Prostate gland (tissue), 2 donors: ENCODE results near the gene POLG. TPM values are rescaled to one million over a fixed set of nuclear protein-coding genes. Genes with fewer than 3 reads are reported as not detected.
A peak's percentile ranks its signal among the peaks of the same experiment; 100 is the strongest.

Source experiments
- DNase-seq: peaks from one replicate; pipeline ENCODE4 v3.0.0-alpha.2; 2019; ENCODE audit warnings: low spot score
- H3K27ac ChIP-seq, 2 donors: fragments of 200-600 bp; sonication (generic); 2 replicates each; pipeline ENCODE4 v1.5.1; 2017 to 2019
- H3K27me3 ChIP-seq: fragments of 200-600 bp; sonication (generic); replicated peaks from 2 replicates; pipeline ENCODE4 v1.5.1; 2019; ENCODE audit not compliant: insufficient read depth
- H3K36me3 ChIP-seq, 2 donors: fragments of 200-600 bp; sonication (generic); 1 replicate in 1 of 2; 2 replicates in 1 of 2; pipeline versions ENCODE4 v1.5.1 to v1.8.1; 2017 to 2019
- H3K4me1 ChIP-seq: fragments of 200-600 bp; sonication (generic); replicated peaks from 2 replicates; pipeline ENCODE4 v1.5.1; 2019
- H3K4me3 ChIP-seq, 2 donors: fragments of 200-600 bp; sonication (generic); 2 replicates each; pipeline ENCODE4 v1.5.1; 2017 to 2019
- H3K9me3 ChIP-seq: fragments of 200-600 bp; sonication (generic); 2 replicates; pipeline ENCODE4 v1.5.1; 2017
- POLR2A ChIP-seq: fragments of 450-650 bp; IDR thresholded peaks from one replicate; pipeline ENCODE4 v1.6.1; 2016; ENCODE audit warnings: antibody characterized with exemption, mild to moderate bottlenecking
- POLR2AphosphoS5 ChIP-seq: sonication (generic); formaldehyde crosslinking; IDR thresholded peaks from one replicate; pipeline ENCODE4 v1.6.1; 2017; ENCODE audit warnings: antibody characterized with exemption
- WGBS: methylation state at CpG from one replicate; pipeline ENCODE4 v1.1.5; 2018; 5-methylcytosine and 5-hydroxymethylcytosine counted together
- intact Hi-C: fragments of 100-400 bp; cut with DNase I; formaldehyde crosslinking; loops from one replicate; pipeline ENCODE4 v1.14.2; 2022
- total RNA-seq, 2 donors: library from RNA; depleted of rRNA; stranded (reverse); fragments of >200 nt; gene quantifications; one replicate each; pipeline ENCODE4 v1.1.0, GENCODE V29; 2016
- TF ChIP-seq, protein P1 (sequence below), 4 experiments: fragments of 200-600 bp in 2 of 4; fragments of 450-650 bp in 2 of 4; sonication (generic) in 2 of 4; IDR thresholded peaks; 1 replicate in 3 of 4; 2 replicates in 1 of 4; pipeline ENCODE4 v1.5.1; 2016 to 2019; ENCODE audit warnings: antibody characterized with exemption in 4 of 4, mild to moderate bottlenecking in 2 of 4, moderate library complexity in 2 of 4

Gene POLG
- total RNA-seq, 2 donors from 2014 or later = 54.3 to 92.0 TPM

GRCh38 chr15:89371228-89372044 is 36.8 kb upstream of the POLG start:
- H3K36me3 ChIP-seq = no peaks in the 10 kb centered on the region
- TF ChIP-seq POLR2A (no peak), POLR2AphosphoS5 (no peak)
- no peak for DNase-seq
- H3K27me3 ChIP-seq = peaks cover 55% of the 10 kb centered on the region
- H3K9me3 ChIP-seq = no peaks in the 10 kb centered on the region
- H3K4me1 ChIP-seq = peaks cover 3% of the 10 kb centered on the region
- 1% methylated on average over 58 of the region's 87 CpGs for WGBS
- intact Hi-C loops = no loop called here
- H3K4me3 ChIP-seq = peak overlapping the region in 1 of 2 donors; percentile 13
- no peak overlapping the region for H3K27ac ChIP-seq

GRCh38 chr15:89370978-89371227 is 36.3 kb upstream of the POLG start:
- H3K9me3 ChIP-seq = no peaks in the 10 kb centered on the region
- no peaks in the 10 kb centered on the region for H3K36me3 ChIP-seq
- H3K4me3 ChIP-seq = peak overlapping the region in 1 of 2 donors; percentile 13
- no peak for DNase-seq
- peaks cover 3% of the 10 kb centered on the region for H3K4me1 ChIP-seq
- TF ChIP-seq POLR2AphosphoS5 (no peak), POLR2A (no peak)
- TF ChIP-seq, protein P1, sequence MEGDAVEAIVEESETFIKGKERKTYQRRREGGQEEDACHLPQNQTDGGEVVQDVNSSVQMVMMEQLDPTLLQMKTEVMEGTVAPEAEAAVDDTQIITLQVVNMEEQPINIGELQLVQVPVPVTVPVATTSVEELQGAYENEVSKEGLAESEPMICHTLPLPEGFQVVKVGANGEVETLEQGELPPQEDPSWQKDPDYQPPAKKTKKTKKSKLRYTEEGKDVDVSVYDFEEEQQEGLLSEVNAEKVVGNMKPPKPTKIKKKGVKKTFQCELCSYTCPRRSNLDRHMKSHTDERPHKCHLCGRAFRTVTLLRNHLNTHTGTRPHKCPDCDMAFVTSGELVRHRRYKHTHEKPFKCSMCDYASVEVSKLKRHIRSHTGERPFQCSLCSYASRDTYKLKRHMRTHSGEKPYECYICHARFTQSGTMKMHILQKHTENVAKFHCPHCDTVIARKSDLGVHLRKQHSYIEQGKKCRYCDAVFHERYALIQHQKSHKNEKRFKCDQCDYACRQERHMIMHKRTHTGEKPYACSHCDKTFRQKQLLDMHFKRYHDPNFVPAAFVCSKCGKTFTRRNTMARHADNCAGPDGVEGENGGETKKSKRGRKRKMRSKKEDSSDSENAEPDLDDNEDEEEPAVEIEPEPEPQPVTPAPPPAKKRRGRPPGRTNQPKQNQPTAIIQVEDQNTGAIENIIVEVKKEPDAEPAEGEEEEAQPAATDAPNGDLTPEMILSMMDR (IDR thresholded peaks at IDR 0.05) = no peak
- peaks cover 61% of the 10 kb centered on the region for H3K27me3 ChIP-seq
- H3K27ac ChIP-seq = no peak overlapping the region
- intact Hi-C loops = no loop called here
- WGBS = 11% methylated on average over 11 of the region's 11 CpGs

- Histone ChIP-seq H3K4me3 (no peak overlapping the region), H3K27ac (no peak overlapping the region), H3K27me3 (peaks cover 65% of the 10 kb centered on the region), H3K9me3 (no peaks in the 10 kb centered on the region), H3K36me3 (no peaks in the 10 kb centered on the region), H3K4me1 (peaks cover 3% of the 10 kb centered on the region)
- no peak for TF ChIP-seq POLR2A
- no peak for TF ChIP-seq POLR2AphosphoS5
- 14% methylated on average over 33 of the region's 33 CpGs for WGBS
- intact Hi-C loops = no loop called here
- no peak for DNase-seq
Observed at GRCh38 chr15:89370120-89370977, 35.7 kb upstream of the POLG start.

GRCh38 chr15:89369341-89369947 is 34.8 kb upstream of the POLG start:
- intact Hi-C loops = no loop called here
- no peaks in the 10 kb centered on the region for H3K9me3 ChIP-seq
- no peak for DNase-seq
- H3K27ac ChIP-seq = no peak overlapping the region
- no peaks in the 10 kb centered on the region for H3K36me3 ChIP-seq
- H3K27me3 ChIP-seq = peaks cover 74% of the 10 kb centered on the region
- H3K4me1 ChIP-seq = peaks cover 3% of the 10 kb centered on the region
- no peak overlapping the region for H3K4me3 ChIP-seq
- 43% methylated on average over 3 of the region's 3 CpGs for WGBS
- TF ChIP-seq POLR2AphosphoS5 (no peak), POLR2A (no peak)
- TF ChIP-seq, protein P1 (IDR thresholded peaks at IDR 0.05) = no peak

GRCh38 chr15:89368566-89369223 is 34.1 kb upstream of the POLG start:
- H3K36me3 ChIP-seq = no peaks in the 10 kb centered on the region
- H3K9me3 ChIP-seq = no peaks in the 10 kb centered on the region
- H3K4me3 ChIP-seq = no peak overlapping the region
- 1% methylated on average over 23 of the region's 34 CpGs for WGBS
- TF ChIP-seq, protein P1 (IDR thresholded peaks at IDR 0.05) = no peak
- TF ChIP-seq POLR2AphosphoS5 (no peak), POLR2A (no peak)
- H3K27ac ChIP-seq = no peak overlapping the region
- no peak for DNase-seq
- peaks cover 3% of the 10 kb centered on the region for H3K4me1 ChIP-seq
- H3K27me3 ChIP-seq = peaks cover 81% of the 10 kb centered on the region
- intact Hi-C loops = no loop called here
